Progenitor cell of endocrine pancreas (in vitro differentiated cells): ENCODE results near the gene RNF113B. TPM values are rescaled to one million over a fixed set of nuclear protein-coding genes. Genes with fewer than 3 reads are reported as not detected.

Experiments used
- DNase-seq: peaks from one replicate; pipeline ENCODE4 v3.0.0; 2021; ENCODE audit warnings: low spot score; ENCODE audit not compliant: unreplicated experiment
- H3K27ac Mint-ChIP-seq: 2 replicates; pipeline ENCODE4 v1.8.0; 2021; ENCODE audit warnings: mild to moderate bottlenecking, moderate library complexity, mixed read lengths
- H3K27me3 Mint-ChIP-seq: 2 replicates; pipeline ENCODE4 v1.8.0; 2021; ENCODE audit warnings: mixed read lengths
- H3K36me3 Mint-ChIP-seq: 2 replicates; pipeline ENCODE4 v1.8.0; 2022; ENCODE audit warnings: mixed read lengths; ENCODE audit not compliant: insufficient read depth
- H3K4me1 Mint-ChIP-seq: 2 replicates; pipeline ENCODE4 v1.8.0; 2021; ENCODE audit warnings: low read depth, mixed read lengths
- H3K4me3 Mint-ChIP-seq: 2 replicates; pipeline ENCODE4 v1.8.0; 2021; ENCODE audit warnings: low read depth, mild to moderate bottlenecking, moderate library complexity, mixed read lengths
- H3K9me3 Mint-ChIP-seq: 2 replicates; pipeline ENCODE4 v1.8.0; 2021; ENCODE audit warnings: low read depth, mixed read lengths
- total RNA-seq: library from RNA; stranded (reverse); gene quantifications from 2 replicates; pipeline ENCODE4 v1.2.1, GENCODE V29; 2021
- TF ChIP-seq, protein P1 (sequence below): fragments of 200-600 bp; sonication (generic); IDR thresholded peaks from one replicate; pipeline ENCODE4 v1.5.0; 2021; ENCODE audit warnings: antibody characterized with exemption, mild to moderate bottlenecking; ENCODE audit not compliant: unreplicated experiment

Gene RNF113B
- total RNA-seq, 1 donor from 2014 or later, result not detected

GRCh38 chr13:98206946-98207345 is 29.9 kb upstream of the RNF113B start:
- DNase-seq, result no peak
- Mint-ChIP-seq H3K9me3 (peaks cover 28% of the 10 kb centered on the region), H3K36me3 (peaks cover 51% of the 10 kb centered on the region), H3K4me1 (peaks cover 21% of the 10 kb centered on the region), H3K4me3 (no peak overlapping the region), H3K27ac (peak overlapping the region; percentile 1), H3K27me3 (no peaks in the 10 kb centered on the region)
- TF ChIP-seq, protein P1, sequence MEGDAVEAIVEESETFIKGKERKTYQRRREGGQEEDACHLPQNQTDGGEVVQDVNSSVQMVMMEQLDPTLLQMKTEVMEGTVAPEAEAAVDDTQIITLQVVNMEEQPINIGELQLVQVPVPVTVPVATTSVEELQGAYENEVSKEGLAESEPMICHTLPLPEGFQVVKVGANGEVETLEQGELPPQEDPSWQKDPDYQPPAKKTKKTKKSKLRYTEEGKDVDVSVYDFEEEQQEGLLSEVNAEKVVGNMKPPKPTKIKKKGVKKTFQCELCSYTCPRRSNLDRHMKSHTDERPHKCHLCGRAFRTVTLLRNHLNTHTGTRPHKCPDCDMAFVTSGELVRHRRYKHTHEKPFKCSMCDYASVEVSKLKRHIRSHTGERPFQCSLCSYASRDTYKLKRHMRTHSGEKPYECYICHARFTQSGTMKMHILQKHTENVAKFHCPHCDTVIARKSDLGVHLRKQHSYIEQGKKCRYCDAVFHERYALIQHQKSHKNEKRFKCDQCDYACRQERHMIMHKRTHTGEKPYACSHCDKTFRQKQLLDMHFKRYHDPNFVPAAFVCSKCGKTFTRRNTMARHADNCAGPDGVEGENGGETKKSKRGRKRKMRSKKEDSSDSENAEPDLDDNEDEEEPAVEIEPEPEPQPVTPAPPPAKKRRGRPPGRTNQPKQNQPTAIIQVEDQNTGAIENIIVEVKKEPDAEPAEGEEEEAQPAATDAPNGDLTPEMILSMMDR, result no peak

DNA sequence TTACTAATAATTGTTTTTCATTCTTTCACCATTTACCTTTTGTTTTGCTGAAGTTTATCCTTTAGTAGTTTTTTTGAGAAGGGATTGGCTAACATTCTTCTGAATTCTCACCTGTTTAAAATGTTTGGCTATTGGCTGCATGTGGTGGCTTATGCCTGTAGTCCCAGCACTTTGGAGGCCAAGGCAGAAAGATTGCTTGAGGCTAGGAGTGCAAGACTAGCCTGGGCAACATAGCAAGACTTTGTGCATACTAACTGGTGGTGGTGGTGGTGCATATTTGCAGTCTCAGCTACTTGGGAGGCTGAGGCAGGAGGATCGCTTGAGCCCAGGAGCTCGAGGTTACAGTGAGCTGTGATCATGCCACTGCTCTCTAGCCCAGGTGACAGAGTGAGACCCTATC is 27.5 kb upstream of the RNF113B start:
- TF ChIP-seq, protein P1, result no peak
- DNase-seq, result no peak
- Mint-ChIP-seq H3K9me3 (peaks cover 21% of the 10 kb centered on the region), H3K4me3 (no peak overlapping the region), H3K27me3 (no peaks in the 10 kb centered on the region), H3K36me3 (peaks cover 40% of the 10 kb centered on the region), H3K27ac (no peak overlapping the region), H3K4me1 (peaks cover 44% of the 10 kb centered on the region)

GRCh38 chr13:98203646-98204326 is 26.7 kb upstream of the RNF113B start:
- peaks cover 21% of the 10 kb centered on the region for H3K9me3 Mint-ChIP-seq
- no peaks in the 10 kb centered on the region for H3K27me3 Mint-ChIP-seq
- peaks cover 38% of the 10 kb centered on the region for H3K36me3 Mint-ChIP-seq
- H3K27ac Mint-ChIP-seq, result no peak overlapping the region
- DNase-seq, result no peak
- TF ChIP-seq, protein P1, result no peak
- H3K4me1 Mint-ChIP-seq, result peaks cover 50% of the 10 kb centered on the region
- H3K4me3 Mint-ChIP-seq, result no peak overlapping the region

- Mint-ChIP-seq H3K27ac (peak overlapping the region; percentile 88), H3K27me3 (no peaks in the 10 kb centered on the region), H3K4me3 (peak overlapping the region; percentile 31), H3K36me3 (peaks cover 36% of the 10 kb centered on the region), H3K9me3 (peaks cover 18% of the 10 kb centered on the region), H3K4me1 (peaks cover 44% of the 10 kb centered on the region)
- TF ChIP-seq, protein P1, result no peak
- DNase-seq, result no peak
Observed at GRCh38 chr13:98201984-98202383, 24.9 kb upstream of the RNF113B start.

- H3K9me3 Mint-ChIP-seq, result peaks cover 15% of the 10 kb centered on the region
- no peak overlapping the region for H3K4me3 Mint-ChIP-seq
- peak overlapping the region; percentile 53 for H3K27ac Mint-ChIP-seq
- no peak for DNase-seq
- peaks cover 38% of the 10 kb centered on the region for H3K4me1 Mint-ChIP-seq
- TF ChIP-seq, protein P1, result no peak
- H3K27me3 Mint-ChIP-seq, result no peaks in the 10 kb centered on the region
- peaks cover 32% of the 10 kb centered on the region for H3K36me3 Mint-ChIP-seq
Observed at GRCh38 chr13:98201189-98201588, 24.1 kb upstream of the RNF113B start.
